SU-DHL-6 (cell line): Measurements from ENCODE around the gene SOX18.

Source experiments
- H2AFZ ChIP-seq: fragments of 200-600 bp; sonication (generic); 2 replicates; pipeline ENCODE4 v1.6.1; 2014; ENCODE audit warnings: low read depth, mild to moderate bottlenecking, moderate library complexity, mixed read lengths, antibody characterized with exemption, low read length; ENCODE audit not compliant: severe bottlenecking
- H3F3A ChIP-seq: fragments of 200-600 bp; shearing (Covaris generic); 2 replicates; pipeline ENCODE4 v1.6.0; 2016; ENCODE audit warnings: antibody characterized with exemption, mild to moderate bottlenecking; ENCODE audit not compliant: insufficient read depth
- H3K27ac ChIP-seq: fragments of 200-600 bp; sonication (generic); 2 replicates; pipeline ENCODE4 v1.5.1; 2016; ENCODE audit warnings: low read depth, mild to moderate bottlenecking, low read length, moderate library complexity, mixed read lengths
- H3K27me3 ChIP-seq: fragments of 200-600 bp; sonication (generic), shearing (Covaris generic); 2 replicates; pipeline ENCODE4 v1.6.0; 2014; ENCODE audit warnings: mild to moderate bottlenecking, low read length
- H3K36me3 ChIP-seq: fragments of 200-600 bp; sonication (generic); 2 replicates; pipeline ENCODE4 v1.6.1; 2014; ENCODE audit warnings: mild to moderate bottlenecking, low read length, mixed read lengths
- H3K4me2 ChIP-seq: fragments of 300-600, 200-600 bp; shearing (Covaris generic), sonication (generic); 2 replicates; pipeline ENCODE4 v1.6.0; 2014; ENCODE audit warnings: low read length, low read depth, mild to moderate bottlenecking; ENCODE audit not compliant: poor library complexity, severe bottlenecking
- H3K4me3 ChIP-seq: fragments of 200-600 bp; sonication (generic); 2 replicates; pipeline ENCODE4 v1.5.1; 2014; ENCODE audit warnings: antibody characterized with exemption, low read length, mild to moderate bottlenecking, mixed read lengths; ENCODE audit not compliant: insufficient read depth, poor library complexity, severe bottlenecking
- H3K79me2 ChIP-seq: fragments of 200-600 bp; sonication (generic); 2 replicates; pipeline ENCODE4 v1.6.1; 2014; ENCODE audit warnings: mild to moderate bottlenecking, low read length, moderate library complexity; ENCODE audit not compliant: insufficient read depth
- H3K9ac ChIP-seq: fragments of 200-600 bp; sonication (generic); 2 replicates; pipeline ENCODE4 v1.7.0; 2014; ENCODE audit warnings: mild to moderate bottlenecking, low read length
- H3K9me2 ChIP-seq: fragments of 200-600 bp; sonication (generic); replicated peaks from 2 replicates; pipeline ENCODE4 v1.6.1; 2014; ENCODE audit warnings: low read length; ENCODE audit not compliant: insufficient read depth
- H3K9me3 ChIP-seq: fragments of 200-600 bp; sonication (generic); 2 replicates; pipeline ENCODE4 v1.6.1; 2014; ENCODE audit warnings: low read length, mixed read lengths; ENCODE audit not compliant: insufficient read depth
- H4K20me1 ChIP-seq: fragments of 200-600 bp; sonication (generic); 2 replicates; pipeline ENCODE4 v1.6.1; 2014; ENCODE audit warnings: low read depth, mild to moderate bottlenecking, antibody characterized with exemption, low read length, moderate library complexity, mixed read lengths
- EZH2phosphoT487 ChIP-seq: fragments of 200-600 bp; sonication (generic), shearing (Covaris generic); conservative IDR thresholded peaks from 2 replicates; pipeline ENCODE4 v1.6.1; 2018; ENCODE audit warnings: mild to moderate bottlenecking, antibody characterized with exemption, low read length, moderate library complexity, mixed read lengths
- TF ChIP-seq, protein P1 (sequence below): fragments of 200-600 bp; sonication (generic); IDR thresholded peaks from one replicate; pipeline ENCODE4 v1.5.1; 2017; ENCODE audit warnings: antibody characterized with exemption, mild to moderate bottlenecking, low read length, moderate library complexity; ENCODE audit not compliant: insufficient read depth, poor library complexity, severe bottlenecking

Gene SOX18

DNA sequence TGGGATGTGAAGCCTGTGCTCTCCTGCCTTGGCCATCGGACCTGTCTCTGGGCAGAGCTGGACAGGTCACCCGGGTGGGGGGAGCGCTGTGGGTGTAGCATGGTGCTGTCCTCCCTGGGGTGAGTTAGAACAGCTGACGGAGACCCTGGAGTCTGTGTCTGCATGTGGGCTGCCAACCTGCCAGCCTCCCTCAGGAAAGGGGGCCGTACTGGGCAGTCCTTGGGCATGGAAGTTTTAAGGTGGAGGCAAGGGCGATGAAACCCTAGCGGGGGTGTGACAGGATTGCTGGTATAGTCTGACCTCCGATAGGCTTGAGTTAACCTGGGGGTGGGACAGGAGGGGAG, 2.4 kb downstream of the SOX18 start:
- no peak overlapping the region for H3K27ac ChIP-seq
- H3K27me3 ChIP-seq = no peaks in the 10 kb centered on the region

DNA sequence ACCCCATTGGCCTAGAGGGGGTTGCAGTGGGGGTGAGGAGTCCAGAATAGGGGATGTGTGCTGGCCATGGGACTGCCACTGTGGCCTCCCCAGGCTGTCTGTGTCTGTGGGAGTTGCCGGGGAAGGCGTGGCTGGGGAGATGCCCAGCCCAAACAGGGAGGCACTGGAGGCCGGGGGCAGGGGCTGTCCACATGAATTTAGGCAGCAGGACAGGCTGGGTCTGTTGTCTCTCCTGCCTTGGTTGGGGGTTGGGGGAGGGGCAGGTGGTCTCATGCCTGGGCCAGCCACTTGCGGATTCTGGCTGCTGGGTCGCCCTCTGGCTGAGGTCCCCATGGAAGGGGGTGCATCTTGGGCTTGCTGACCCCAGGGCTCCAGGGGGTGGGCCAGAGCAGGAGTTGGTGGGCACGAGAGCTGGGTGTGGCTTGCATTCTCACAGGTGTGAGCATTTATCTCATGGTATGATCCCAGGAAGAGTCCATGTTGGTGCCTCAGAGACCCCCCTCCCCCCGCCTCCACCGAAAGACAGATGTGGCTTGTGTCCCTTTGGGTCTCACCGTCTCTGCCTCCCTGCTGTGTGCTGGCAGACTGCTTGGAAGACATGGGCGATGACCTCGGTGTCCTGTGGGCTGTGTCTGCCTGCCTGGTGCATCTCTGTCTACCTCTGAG, 4.0 kb downstream of the SOX18 start:
- Histone ChIP-seq H3K9ac (no peak overlapping the region), H3K27ac (no peak overlapping the region), H3K27me3 (no peaks in the 10 kb centered on the region), H3K9me3 (no peaks in the 10 kb centered on the region), H3F3A (peaks cover 9% of the 10 kb centered on the region), H4K20me1 (no peaks in the 10 kb centered on the region), H3K36me3 (no peaks in the 10 kb centered on the region), H3K4me2 (no peak overlapping the region), H3K79me2 (no peaks in the 10 kb centered on the region), H3K9me2 (no peaks in the 10 kb centered on the region), H2AFZ (no peak overlapping the region), H3K4me3 (no peak overlapping the region)
- TF ChIP-seq EZH2phosphoT487 = no peak
- TF ChIP-seq, protein P1, sequence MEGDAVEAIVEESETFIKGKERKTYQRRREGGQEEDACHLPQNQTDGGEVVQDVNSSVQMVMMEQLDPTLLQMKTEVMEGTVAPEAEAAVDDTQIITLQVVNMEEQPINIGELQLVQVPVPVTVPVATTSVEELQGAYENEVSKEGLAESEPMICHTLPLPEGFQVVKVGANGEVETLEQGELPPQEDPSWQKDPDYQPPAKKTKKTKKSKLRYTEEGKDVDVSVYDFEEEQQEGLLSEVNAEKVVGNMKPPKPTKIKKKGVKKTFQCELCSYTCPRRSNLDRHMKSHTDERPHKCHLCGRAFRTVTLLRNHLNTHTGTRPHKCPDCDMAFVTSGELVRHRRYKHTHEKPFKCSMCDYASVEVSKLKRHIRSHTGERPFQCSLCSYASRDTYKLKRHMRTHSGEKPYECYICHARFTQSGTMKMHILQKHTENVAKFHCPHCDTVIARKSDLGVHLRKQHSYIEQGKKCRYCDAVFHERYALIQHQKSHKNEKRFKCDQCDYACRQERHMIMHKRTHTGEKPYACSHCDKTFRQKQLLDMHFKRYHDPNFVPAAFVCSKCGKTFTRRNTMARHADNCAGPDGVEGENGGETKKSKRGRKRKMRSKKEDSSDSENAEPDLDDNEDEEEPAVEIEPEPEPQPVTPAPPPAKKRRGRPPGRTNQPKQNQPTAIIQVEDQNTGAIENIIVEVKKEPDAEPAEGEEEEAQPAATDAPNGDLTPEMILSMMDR = no peak

More for the DNA sequence above, 2.4 kb downstream of the SOX18 start:
- Histone ChIP-seq H4K20me1 (no peaks in the 10 kb centered on the region), H3K4me2 (no peak overlapping the region), H2AFZ (no peak overlapping the region), H3K79me2 (no peaks in the 10 kb centered on the region), H3K9me2 (no peaks in the 10 kb centered on the region), H3F3A (peaks cover 9% of the 10 kb centered on the region), H3K36me3 (no peaks in the 10 kb centered on the region), H3K9me3 (no peaks in the 10 kb centered on the region), H3K4me3 (no peak overlapping the region), H3K9ac (no peak overlapping the region)
- TF ChIP-seq, protein P1 = no peak
- TF ChIP-seq EZH2phosphoT487 = no peak

DNA sequence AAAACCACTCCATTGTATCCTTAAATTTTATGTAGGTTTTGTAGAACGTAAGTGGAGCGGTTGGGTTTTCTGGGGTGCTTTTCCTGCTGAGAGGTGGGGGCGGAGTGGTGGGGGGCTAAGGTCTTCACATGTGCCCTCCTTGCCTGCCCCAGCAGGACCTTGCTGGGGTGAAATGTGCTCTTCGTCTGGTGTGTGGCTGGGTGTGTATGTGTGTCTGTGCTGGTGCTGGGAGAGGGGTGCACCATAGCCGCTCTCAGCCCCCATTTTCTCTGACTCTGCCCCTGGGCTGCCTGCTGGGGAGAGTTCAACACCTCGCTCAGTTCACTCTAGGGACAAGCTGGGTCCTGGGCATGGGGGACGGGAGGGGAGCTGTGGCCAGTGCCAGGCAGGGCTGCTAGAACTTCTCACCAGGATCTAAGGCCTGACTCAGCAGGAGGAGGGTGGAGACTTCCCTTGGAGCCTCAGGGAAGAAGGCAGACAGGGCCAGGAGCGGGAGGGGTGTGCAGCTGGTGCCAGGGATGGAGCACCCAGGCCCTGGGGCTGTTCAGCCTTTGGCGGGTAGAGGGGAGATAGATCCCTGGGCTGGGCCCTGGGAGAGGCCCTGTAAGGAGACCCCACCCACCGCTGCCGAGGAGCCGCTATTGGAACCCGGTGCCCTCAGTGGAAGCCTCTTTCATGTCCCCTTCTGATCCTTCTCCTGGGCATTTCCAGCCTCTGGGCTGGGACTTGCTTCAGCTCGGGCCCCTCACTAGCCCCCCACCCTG, 4.8 kb downstream of the SOX18 start:
- H3K27me3 ChIP-seq = no peaks in the 10 kb centered on the region
- H3K9me2 ChIP-seq = no peaks in the 10 kb centered on the region
- no peak overlapping the region for H3K4me3 ChIP-seq
- H3K27ac ChIP-seq = no peak overlapping the region
- no peaks in the 10 kb centered on the region for H3K36me3 ChIP-seq
- no peaks in the 10 kb centered on the region for H3K9me3 ChIP-seq
- peaks cover 9% of the 10 kb centered on the region for H3F3A ChIP-seq
- H4K20me1 ChIP-seq = no peaks in the 10 kb centered on the region
- no peaks in the 10 kb centered on the region for H3K79me2 ChIP-seq
- H3K9ac ChIP-seq = no peak overlapping the region
- H2AFZ ChIP-seq = no peak overlapping the region
- H3K4me2 ChIP-seq = no peak overlapping the region
- TF ChIP-seq, protein P1 = no peak
- TF ChIP-seq EZH2phosphoT487 = no peak
